Kidney epithelial cell (primary cell): ENCODE results near the gene GOLGA5. TPM values are rescaled to one million over a fixed set of nuclear protein-coding genes. Genes with fewer than 3 reads are reported as not detected.

Experiments
- DNase-seq: peaks from one replicate; pipeline ENCODE4 v3.0.0-alpha.2; 2010; ENCODE audit warnings: low read depth
- H3K27me3 ChIP-seq: 2 replicates; pipeline ENCODE4 v1.6.0; 2011; ENCODE audit warnings: low read length; ENCODE audit not compliant: control insufficient read depth, insufficient read depth
- H3K36me3 ChIP-seq: 2 replicates; pipeline ENCODE4 v1.5.1; 2011; ENCODE audit warnings: low read length; ENCODE audit not compliant: control insufficient read depth, insufficient read depth
- H3K4me3 ChIP-seq: 2 replicates; pipeline ENCODE4 v1.5.1; 2011; ENCODE audit warnings: low read depth, mild to moderate bottlenecking, control low read depth, low read length
- total RNA-seq: library from RNA; depleted of rRNA; stranded (reverse); fragments of >200 nt; gene quantifications from 2 replicates; pipeline ENCODE4 v1.2.3, GENCODE V29; 2015
- TF ChIP-seq, protein P1 (sequence below): IDR thresholded peaks from 2 replicates; pipeline ENCODE4 v1.5.1; 2011; ENCODE audit warnings: mild to moderate bottlenecking, moderate library complexity, low read length, control low read depth, inconsistent platforms; ENCODE audit not compliant: insufficient read depth, poor library complexity, severe bottlenecking

The GOLGA5 gene
- total RNA-seq, 1 donor from 2014 or later = 41.2 TPM

DNA sequence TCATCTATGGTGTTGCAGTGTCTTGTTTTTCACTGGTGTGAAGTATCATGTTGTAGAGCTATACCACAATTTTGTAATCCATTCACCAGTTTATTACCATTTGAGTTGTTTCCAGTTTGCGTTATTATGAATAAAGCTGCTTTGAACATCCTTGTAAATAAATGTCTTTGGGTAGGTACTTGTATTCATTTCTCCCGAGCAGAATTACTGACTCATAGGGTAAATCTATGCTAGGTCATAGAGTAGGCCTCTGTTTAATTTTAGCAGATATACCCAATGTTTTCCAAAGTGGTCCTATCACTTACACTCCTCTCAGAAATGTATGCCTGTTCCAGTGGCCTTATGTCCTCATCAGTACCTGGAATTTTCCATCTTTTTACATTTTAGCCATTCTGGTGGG, 6.6 kb upstream of the GOLGA5 start:
- DNase-seq = no peak
- H3K4me3 ChIP-seq = no peak overlapping the region
- TF ChIP-seq, protein P1, sequence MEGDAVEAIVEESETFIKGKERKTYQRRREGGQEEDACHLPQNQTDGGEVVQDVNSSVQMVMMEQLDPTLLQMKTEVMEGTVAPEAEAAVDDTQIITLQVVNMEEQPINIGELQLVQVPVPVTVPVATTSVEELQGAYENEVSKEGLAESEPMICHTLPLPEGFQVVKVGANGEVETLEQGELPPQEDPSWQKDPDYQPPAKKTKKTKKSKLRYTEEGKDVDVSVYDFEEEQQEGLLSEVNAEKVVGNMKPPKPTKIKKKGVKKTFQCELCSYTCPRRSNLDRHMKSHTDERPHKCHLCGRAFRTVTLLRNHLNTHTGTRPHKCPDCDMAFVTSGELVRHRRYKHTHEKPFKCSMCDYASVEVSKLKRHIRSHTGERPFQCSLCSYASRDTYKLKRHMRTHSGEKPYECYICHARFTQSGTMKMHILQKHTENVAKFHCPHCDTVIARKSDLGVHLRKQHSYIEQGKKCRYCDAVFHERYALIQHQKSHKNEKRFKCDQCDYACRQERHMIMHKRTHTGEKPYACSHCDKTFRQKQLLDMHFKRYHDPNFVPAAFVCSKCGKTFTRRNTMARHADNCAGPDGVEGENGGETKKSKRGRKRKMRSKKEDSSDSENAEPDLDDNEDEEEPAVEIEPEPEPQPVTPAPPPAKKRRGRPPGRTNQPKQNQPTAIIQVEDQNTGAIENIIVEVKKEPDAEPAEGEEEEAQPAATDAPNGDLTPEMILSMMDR = no peak
- H3K36me3 ChIP-seq = no peaks in the 10 kb centered on the region
- H3K27me3 ChIP-seq = no peaks in the 10 kb centered on the region

DNA sequence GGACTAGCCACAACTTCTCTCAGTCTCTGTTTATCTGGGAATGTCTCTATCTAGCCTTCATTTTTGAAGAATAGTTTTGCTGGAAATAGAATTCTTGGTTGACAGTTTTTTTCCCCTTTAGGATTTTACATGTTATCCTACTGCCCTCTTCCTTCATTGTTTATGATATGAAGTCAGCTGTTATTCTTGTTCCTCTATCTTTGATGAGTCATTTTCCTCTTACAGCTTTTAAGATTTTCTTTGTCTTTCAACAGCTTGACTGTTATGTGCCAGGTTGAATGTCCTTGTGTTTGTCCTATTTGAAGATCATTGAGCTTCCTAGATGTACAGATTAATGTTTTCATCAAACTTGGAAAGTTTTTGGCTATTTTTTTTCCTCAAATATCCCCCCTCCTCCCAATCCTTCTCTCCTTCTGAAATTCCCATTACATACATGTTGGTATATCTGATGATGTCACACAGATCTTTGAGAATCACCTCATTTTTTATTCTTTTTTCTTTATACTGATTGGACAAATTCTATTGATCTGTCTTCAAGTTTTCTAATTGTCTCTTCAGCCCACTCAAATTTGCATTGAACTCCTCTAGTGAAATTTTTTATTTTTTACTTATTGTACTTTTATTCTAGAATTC, 4.5 kb upstream of the GOLGA5 start:
- no peak for DNase-seq

DNA sequence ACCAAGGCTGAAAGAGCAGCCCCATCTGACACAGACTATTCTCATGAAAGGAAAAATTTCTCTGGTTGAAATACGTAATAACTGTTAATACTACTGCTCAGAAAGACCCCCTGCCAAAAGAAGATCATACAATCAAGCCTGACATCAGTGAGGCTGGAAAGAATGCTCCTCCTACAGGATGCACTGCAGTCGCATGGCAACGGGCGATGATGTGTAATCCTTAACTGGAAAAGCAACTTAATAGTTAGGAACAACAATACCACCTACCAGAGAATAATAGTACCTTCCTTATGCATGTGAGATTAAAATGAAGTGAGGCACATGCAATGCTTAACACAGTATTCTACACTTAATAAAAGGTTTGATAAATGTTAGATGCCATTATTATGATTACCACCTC, 1.2 kb upstream of the GOLGA5 start:
- DNase-seq = no peak
- H3K36me3 ChIP-seq = no peaks in the 10 kb centered on the region
- H3K4me3 ChIP-seq = no peak overlapping the region
- TF ChIP-seq, protein P1 = no peak
- H3K27me3 ChIP-seq = no peaks in the 10 kb centered on the region

More for the DNA sequence above, 4.5 kb upstream of the GOLGA5 start:
- H3K4me3 ChIP-seq = no peak overlapping the region
- TF ChIP-seq, protein P1 = no peak
- H3K27me3 ChIP-seq = no peaks in the 10 kb centered on the region
- no peaks in the 10 kb centered on the region for H3K36me3 ChIP-seq

DNA sequence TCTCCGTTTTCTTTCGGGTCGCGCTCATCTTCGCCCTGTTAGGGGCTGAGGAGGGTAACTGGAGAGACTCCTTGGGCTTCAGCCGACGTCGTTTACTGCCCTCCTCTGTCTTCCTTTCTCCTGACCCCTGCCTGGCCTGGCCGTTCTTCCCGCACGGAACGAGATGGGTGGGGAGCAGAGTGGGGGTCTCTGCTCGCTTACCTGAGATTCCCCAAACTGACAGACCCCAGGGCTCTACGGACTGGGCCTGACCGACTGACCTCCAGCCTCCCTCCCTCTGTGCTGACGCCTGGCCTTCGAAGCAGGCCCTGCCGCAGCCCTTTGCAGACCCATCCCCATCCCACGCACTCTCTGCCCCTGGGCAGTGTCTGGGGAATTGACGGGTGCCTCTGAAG, 439 bp downstream of the GOLGA5 start:
- TF ChIP-seq, protein P1 = no peak
- H3K36me3 ChIP-seq = no peaks in the 10 kb centered on the region
- no peaks in the 10 kb centered on the region for H3K27me3 ChIP-seq
- peak overlapping the region; percentile 93 for H3K4me3 ChIP-seq
- no peak for DNase-seq

DNA sequence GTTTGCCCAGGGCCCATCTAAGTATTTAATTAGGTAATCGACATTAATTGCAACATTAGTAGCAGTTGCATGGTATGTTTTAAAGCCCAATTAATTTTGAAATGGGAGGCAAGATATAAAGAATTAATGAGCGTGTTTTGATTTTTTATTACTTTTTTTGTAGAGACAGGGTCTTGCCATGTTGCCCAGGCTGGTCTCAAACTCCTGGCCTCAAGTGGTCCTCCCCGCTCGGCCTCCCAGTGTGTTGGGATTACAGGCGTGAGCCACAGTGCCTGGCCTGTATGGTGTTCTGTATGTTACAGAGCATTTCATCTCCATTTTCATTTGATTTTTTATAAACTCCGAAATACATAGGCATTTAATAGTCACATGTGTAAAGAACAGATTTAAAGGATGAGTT, 856 bp downstream of the GOLGA5 start:
- TF ChIP-seq, protein P1 = no peak

More for the DNA sequence above, 856 bp downstream of the GOLGA5 start:
- H3K27me3 ChIP-seq = no peaks in the 10 kb centered on the region
- H3K4me3 ChIP-seq = peak overlapping the region; percentile 93
- DNase-seq = no peak
- no peaks in the 10 kb centered on the region for H3K36me3 ChIP-seq
